Endothelial cell of umbilical vein (primary cell): ENCODE measurements around the gene PPP6R1. TPM values are rescaled to one million over a fixed set of nuclear protein-coding genes. Genes with fewer than 3 reads are reported as not detected.

Experiments
- BruUV-seq: library from RNA; stranded (reverse); fragments of 400-500 nt; replicated peaks from 2 replicates; lab custom pipeline; 2021; lab: Mats Ljungman, UMichigan
- CTCF ChIA-PET: fragments of 300-600, 350-600 bp; sonication (Branson Sonifier 250); formaldehyde crosslinking; loops from one replicate; lab custom pipeline; 2021; ENCODE audit warnings: antibody characterized with exemption, inconsistent platforms; lab: Charles Lee
- POLR2A ChIA-PET: fragments of 300-600, 350-600 bp; sonication (Branson Sonifier 250); formaldehyde crosslinking; loops from one replicate; lab custom pipeline; 2021; ENCODE audit warnings: antibody characterized with exemption, inconsistent platforms; lab: Charles Lee
- DNase-seq: peaks from one replicate; pipeline ENCODE4 v3.0.0-alpha.2; 2011; ENCODE audit warnings: low read depth, low spot score
- FAIRE-seq: peaks from 2 replicates; lab custom pipeline; 2011; peaks lifted over from hg19 to GRCh38; lab: Jason Lieb, UNC
- H2AFZ ChIP-seq: 2 replicates; pipeline ENCODE4 v1.6.0; 2012; ENCODE audit warnings: low read depth, low read length, control low read depth, inconsistent platforms
- H3K27ac ChIP-seq: 2 replicates; pipeline ENCODE4 v1.5.1; 2011; ENCODE audit warnings: low read depth, mild to moderate bottlenecking, control low read depth, low read length, moderate library complexity; ENCODE audit not compliant: insufficient read depth
- H3K27me3 ChIP-seq, 2 experiments: 2 replicates each; pipeline versions ENCODE4 v1.6.0 to v1.6.1; 2011; ENCODE audit warnings: low read length in 2 of 2, mixed read lengths in 1 of 2; ENCODE audit not compliant: control insufficient read depth in 2 of 2, insufficient read depth in 2 of 2
- H3K36me3 ChIP-seq, 2 experiments: 2 replicates in 1 of 2; 3 replicates in 1 of 2; pipeline ENCODE4 v1.5.1; 2011; ENCODE audit warnings: low read length in 2 of 2, mild to moderate bottlenecking in 1 of 2, moderate library complexity in 1 of 2; ENCODE audit not compliant: control insufficient read depth in 2 of 2, insufficient read depth in 2 of 2; ENCODE audit errors: extremely low read depth in 1 of 2
- H3K4me1 ChIP-seq: 3 replicates; pipeline ENCODE4 v1.5.1; 2011; ENCODE audit warnings: mild to moderate bottlenecking, low read length; ENCODE audit not compliant: control insufficient read depth, insufficient read depth; ENCODE audit errors: extremely low read depth
- H3K4me2 ChIP-seq: 2 replicates; pipeline ENCODE4 v1.6.1; 2011; ENCODE audit warnings: low read length, control low read depth, mixed read lengths; ENCODE audit not compliant: insufficient read depth
- H3K4me3 ChIP-seq, 3 experiments: fragments of 200-600 bp in 1 of 3; sonication (generic), shearing (Covaris generic) in 1 of 3; replicated peaks in 1 of 3; 2 replicates each; pipeline ENCODE4 v1.5.1; 2011 to 2016; ENCODE audit warnings: control low read depth in 3 of 3, low read length in 3 of 3, mild to moderate bottlenecking in 2 of 3, inconsistent platforms in 1 of 3, low read depth in 1 of 3, moderate library complexity in 1 of 3; ENCODE audit not compliant: insufficient read depth in 1 of 3
- H3K79me2 ChIP-seq: 2 replicates; pipeline ENCODE4 v1.6.0; 2012; ENCODE audit warnings: low read length, inconsistent platforms; ENCODE audit not compliant: control insufficient read depth, insufficient read depth
- H3K9ac ChIP-seq: replicated peaks from 2 replicates; pipeline ENCODE3; 2011; ENCODE audit warnings: low read length, control low read depth; ENCODE audit not compliant: insufficient read depth; ENCODE audit errors: extremely low read depth
- H3K9me1 ChIP-seq: replicated peaks from 3 replicates; pipeline ENCODE4 v1.6.0; 2011; ENCODE audit warnings: mild to moderate bottlenecking, low read length; ENCODE audit not compliant: control insufficient read depth, insufficient read depth; ENCODE audit errors: extremely low read depth
- H3K9me3 ChIP-seq: replicated peaks from 2 replicates; pipeline ENCODE4 v1.5.1; 2012; ENCODE audit warnings: low read length, inconsistent platforms; ENCODE audit not compliant: control insufficient read depth, insufficient read depth
- H4K20me1 ChIP-seq: replicated peaks from 2 replicates; pipeline ENCODE3; 2011; ENCODE audit warnings: mild to moderate bottlenecking, low read length; ENCODE audit not compliant: control insufficient read depth, insufficient read depth; ENCODE audit errors: extremely low read depth
- EZH2 ChIP-seq: IDR thresholded peaks from 2 replicates; pipeline ENCODE4 v1.6.1; 2012; ENCODE audit warnings: borderline replicate concordance, low read depth, mild to moderate bottlenecking, moderate library complexity, low read length, inconsistent platforms; ENCODE audit not compliant: severe bottlenecking
- FOS ChIP-seq: IDR thresholded peaks from 2 replicates; pipeline ENCODE4 v1.6.1; 2011; ENCODE audit warnings: mild to moderate bottlenecking, low read length, moderate library complexity, borderline replicate concordance; ENCODE audit not compliant: insufficient read depth
- GATA2 ChIP-seq: IDR thresholded peaks from 2 replicates; pipeline ENCODE4 v1.7.0; 2011; ENCODE audit warnings: low read depth, mild to moderate bottlenecking, moderate library complexity, mixed read lengths, low read length; ENCODE audit not compliant: insufficient read length, insufficient read depth
- JUN ChIP-seq: IDR thresholded peaks from 2 replicates; pipeline ENCODE4 v1.6.1; 2011; ENCODE audit warnings: borderline replicate concordance, low read depth; ENCODE audit not compliant: insufficient read length, insufficient read depth
- MYC ChIP-seq: IDR thresholded peaks from one replicate; pipeline ENCODE4 v1.6.1; 2011; ENCODE audit warnings: mild to moderate bottlenecking, low read depth, low read length
- POLR2A ChIP-seq: IDR thresholded peaks from 2 replicates; pipeline ENCODE4 v1.6.1; 2012; ENCODE audit warnings: low read depth, mild to moderate bottlenecking, control low read depth, low read length
- POLR2AphosphoS5 ChIP-seq: IDR thresholded peaks from 2 replicates; pipeline ENCODE4 v1.6.1; 2012; ENCODE audit warnings: low read depth, mild to moderate bottlenecking, control low read depth, low read length, moderate library complexity; ENCODE audit not compliant: insufficient read depth
- dilution Hi-C: fragments of 300-500 bp; cut with MboI; formaldehyde crosslinking; loops from one replicate; pipeline ENCODE4 v1.15.0; 2019; ENCODE audit warnings: low sequenced_read_pairs; ENCODE audit not compliant: extremely low pct_ligation_motif_present
- intact Hi-C: fragments of 100-400 bp; cut with micrococcal nuclease; formaldehyde crosslinking; loops from one replicate; pipeline ENCODE4 v1.10.0; 2022
- polyA plus RNA-seq, 4 experiments: library from polyadenylated mRNA; depleted of rRNA in 3 of 4; stranded (reverse) in 3 of 4; unstranded in 1 of 4; fragments of >200 nt; gene quantifications; 2 replicates each; pipeline versions ENCODE4 v1.2.1 to v1.2.3, GENCODE V29; 2011 to 2012; ENCODE audit warnings: missing spikeins in 1 of 4
- total RNA-seq: library from RNA; stranded (reverse); gene quantifications from 2 replicates; pipeline ENCODE4 v1.2.3, GENCODE V29; 2021
- TF ChIP-seq, protein P1 (sequence below), 2 donors: IDR thresholded peaks; 1 replicate in 1 of 2; 2 replicates in 1 of 2; pipeline ENCODE4 v1.5.1; 2011; ENCODE audit warnings: low read length in 2 of 2, mild to moderate bottlenecking in 2 of 2, moderate library complexity in 2 of 2, control low read depth in 1 of 2, inconsistent platforms in 1 of 2, low read depth in 1 of 2; ENCODE audit not compliant: insufficient read depth in 1 of 2; ENCODE audit errors: extremely low read depth in 1 of 2
- TF ChIP-seq, protein P2 (sequence below): IDR thresholded peaks from 2 replicates; pipeline ENCODE4 v1.6.1; 2011; ENCODE audit not compliant: insufficient read depth, insufficient read length

PPP6R1 gene
- total and polyA plus RNA-seq, 2 donors (not counting 3 experiments of a cell fraction or from before 2014, with no cell fraction given) = 35.7 to 71.8 TPM

DNA sequence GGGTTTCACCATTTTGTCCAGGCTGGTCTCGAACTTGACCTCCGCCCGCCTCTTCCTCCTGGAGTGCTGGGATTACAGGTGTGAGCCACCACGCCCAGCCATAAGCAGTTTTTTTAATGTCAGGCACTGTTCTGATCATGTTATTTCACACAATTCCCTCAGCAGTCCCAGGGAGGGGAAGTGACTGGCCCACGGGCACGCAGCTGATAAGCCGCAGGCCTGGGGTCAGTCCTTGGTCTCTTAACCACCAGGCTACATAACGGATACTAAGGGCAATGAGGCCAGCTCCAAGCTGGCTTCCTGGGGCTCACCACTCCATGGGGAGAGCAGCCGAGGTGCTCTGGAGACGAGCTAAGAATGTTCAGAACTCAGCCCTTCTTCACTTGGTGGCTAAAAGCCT lies 38.5 kb upstream of the PPP6R1 start:
- DNase-seq (no peak), FAIRE-seq (no peak)
- Histone ChIP-seq H2AFZ (no peak overlapping the region), H3K9me1 (no peaks in the 10 kb centered on the region), H4K20me1 (no peaks in the 10 kb centered on the region), H3K4me1 (no peaks in the 10 kb centered on the region), H3K27ac (no peak overlapping the region), H3K79me2 (no peaks in the 10 kb centered on the region), H3K9ac (no peak overlapping the region), H3K27me3 (peaks cover 0 to 3% of the 10 kb centered on the region in 2 experiments), H3K36me3 (no peaks in the 10 kb centered on the region), H3K4me2 (no peak overlapping the region), H3K9me3 (no peaks in the 10 kb centered on the region), H3K4me3 (no peak overlapping the region)
- dilution Hi-C loops = no loop called here
- TF ChIP-seq MYC = no peak
- TF ChIP-seq, protein P1, sequence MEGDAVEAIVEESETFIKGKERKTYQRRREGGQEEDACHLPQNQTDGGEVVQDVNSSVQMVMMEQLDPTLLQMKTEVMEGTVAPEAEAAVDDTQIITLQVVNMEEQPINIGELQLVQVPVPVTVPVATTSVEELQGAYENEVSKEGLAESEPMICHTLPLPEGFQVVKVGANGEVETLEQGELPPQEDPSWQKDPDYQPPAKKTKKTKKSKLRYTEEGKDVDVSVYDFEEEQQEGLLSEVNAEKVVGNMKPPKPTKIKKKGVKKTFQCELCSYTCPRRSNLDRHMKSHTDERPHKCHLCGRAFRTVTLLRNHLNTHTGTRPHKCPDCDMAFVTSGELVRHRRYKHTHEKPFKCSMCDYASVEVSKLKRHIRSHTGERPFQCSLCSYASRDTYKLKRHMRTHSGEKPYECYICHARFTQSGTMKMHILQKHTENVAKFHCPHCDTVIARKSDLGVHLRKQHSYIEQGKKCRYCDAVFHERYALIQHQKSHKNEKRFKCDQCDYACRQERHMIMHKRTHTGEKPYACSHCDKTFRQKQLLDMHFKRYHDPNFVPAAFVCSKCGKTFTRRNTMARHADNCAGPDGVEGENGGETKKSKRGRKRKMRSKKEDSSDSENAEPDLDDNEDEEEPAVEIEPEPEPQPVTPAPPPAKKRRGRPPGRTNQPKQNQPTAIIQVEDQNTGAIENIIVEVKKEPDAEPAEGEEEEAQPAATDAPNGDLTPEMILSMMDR (IDR thresholded peaks at IDR 0.05; ENCODE audit: extremely low read depth in 1 of 2, insufficient read depth in 1 of 2, low read depth in 1 of 2, low read length in 2 of 2) = no peak
- TF ChIP-seq JUN = no peak
- TF ChIP-seq POLR2A = no peak
- TF ChIP-seq GATA2 = no peak
- no peak for TF ChIP-seq FOS
- TF ChIP-seq, protein P2, sequence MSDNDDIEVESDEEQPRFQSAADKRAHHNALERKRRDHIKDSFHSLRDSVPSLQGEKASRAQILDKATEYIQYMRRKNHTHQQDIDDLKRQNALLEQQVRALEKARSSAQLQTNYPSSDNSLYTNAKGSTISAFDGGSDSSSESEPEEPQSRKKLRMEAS = no peak
- no peak for TF ChIP-seq EZH2
- TF ChIP-seq POLR2AphosphoS5 = no peak
- ChIA-PET POLR2A (no interaction called here), CTCF (no interaction called here)
- BruUV-seq = no TSS peak
- intact Hi-C loops = no loop called here
